Fibroblast of skin of left biceps (primary cell): ENCODE results near the gene PTPRN2.

ENCODE experiments used
- DNase-seq, 2 experiments: peaks; one replicate each; pipeline ENCODE4 v3.0.0-alpha.2; 2013; ENCODE audit warnings: low read depth in 2 of 2

The PTPRN2 gene

DNA sequence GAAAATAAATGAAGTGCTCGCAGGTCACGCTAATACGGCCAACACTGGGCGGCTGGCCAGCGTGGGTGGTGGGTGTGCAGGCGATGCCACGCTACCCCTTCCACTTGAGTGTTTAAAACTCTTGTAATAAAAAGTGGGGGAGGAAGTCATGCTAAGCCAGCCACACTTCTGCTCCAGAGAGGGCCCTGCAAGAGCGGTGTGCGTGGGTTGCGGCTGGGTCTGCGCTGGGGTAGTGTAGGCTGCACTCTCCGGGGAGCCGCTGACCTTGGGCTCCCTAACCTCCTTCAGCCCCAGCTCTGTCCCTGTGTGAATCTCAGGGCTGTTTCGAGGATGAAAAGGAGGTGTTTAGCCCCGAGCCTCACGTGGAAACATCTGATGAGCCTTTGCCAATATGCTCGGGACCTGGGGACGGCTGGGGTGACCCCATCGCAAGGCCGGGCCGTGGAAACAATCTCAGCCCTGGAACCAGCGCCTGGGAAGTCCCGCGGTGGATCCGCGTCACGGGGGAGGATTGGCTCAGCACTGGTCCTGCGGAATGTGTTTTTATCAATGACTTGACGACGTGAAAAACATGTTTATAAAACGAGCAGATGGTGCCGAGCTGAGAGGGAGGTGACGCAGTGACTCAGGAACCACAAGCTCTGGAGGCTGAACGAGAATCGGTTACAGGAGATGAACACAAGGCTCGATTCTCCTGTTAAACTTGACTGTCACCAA is 972.4 kb downstream of the PTPRN2 start:
- no peak for DNase-seq

DNA sequence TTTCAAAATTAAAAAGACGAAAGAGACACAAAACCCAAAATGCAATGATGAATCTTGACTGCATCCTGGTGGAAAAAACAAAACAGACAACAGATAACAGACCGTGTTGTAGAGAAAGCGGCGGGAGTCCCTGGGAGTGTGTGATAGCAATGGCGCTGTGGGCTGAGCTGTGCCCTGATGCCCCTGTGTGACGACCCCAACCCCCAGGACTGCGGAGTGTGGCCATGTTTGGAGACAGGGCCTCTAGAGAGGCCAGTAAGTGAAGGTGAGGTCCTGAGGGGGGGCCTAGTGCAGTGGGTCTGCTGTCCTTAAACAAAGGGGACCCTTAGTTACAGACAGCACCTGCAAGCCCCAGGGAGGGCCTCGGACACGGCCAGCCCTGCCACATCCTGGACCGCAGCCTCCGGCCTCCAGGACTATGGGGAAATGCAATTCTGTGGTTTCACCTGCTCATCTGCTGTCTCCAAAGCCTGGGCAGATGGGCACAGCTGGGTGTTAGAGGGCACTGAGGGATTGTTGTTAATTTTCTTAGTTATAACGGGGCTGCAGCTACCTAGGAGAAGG is 973.1 kb downstream of the PTPRN2 start:
- DNase-seq, result no peak

- DNase-seq, result no peak
Measured at GRCh38 chr7:157613575-157614322, 973.9 kb downstream of the PTPRN2 start.

GRCh38 chr7:157612664-157613561 is 974.7 kb downstream of the PTPRN2 start:
- DNase-seq, result no peak

GRCh38 chr7:157612009-157612663 is 975.5 kb downstream of the PTPRN2 start:
- no peak for DNase-seq

DNA sequence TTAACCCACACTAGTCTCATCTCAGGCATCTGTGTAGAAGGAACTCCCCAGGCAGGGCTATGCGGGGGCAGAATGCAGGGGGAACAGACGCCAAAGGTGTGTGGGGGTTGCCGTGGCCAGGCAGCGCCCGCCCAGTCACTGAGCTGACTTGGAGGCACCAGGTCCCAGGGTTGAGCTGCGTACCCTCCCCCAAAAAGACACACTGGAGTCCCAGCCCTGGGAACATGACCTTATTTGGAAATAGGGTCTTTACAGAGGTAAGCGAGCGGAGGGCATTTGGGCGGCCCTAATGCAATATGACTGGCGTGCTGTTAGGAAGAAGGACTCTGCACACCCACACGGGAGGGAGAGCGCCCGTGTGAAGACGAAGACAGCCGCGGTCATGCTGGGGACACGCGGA is 976.3 kb downstream of the PTPRN2 start:
- DNase-seq, result no peak

DNA sequence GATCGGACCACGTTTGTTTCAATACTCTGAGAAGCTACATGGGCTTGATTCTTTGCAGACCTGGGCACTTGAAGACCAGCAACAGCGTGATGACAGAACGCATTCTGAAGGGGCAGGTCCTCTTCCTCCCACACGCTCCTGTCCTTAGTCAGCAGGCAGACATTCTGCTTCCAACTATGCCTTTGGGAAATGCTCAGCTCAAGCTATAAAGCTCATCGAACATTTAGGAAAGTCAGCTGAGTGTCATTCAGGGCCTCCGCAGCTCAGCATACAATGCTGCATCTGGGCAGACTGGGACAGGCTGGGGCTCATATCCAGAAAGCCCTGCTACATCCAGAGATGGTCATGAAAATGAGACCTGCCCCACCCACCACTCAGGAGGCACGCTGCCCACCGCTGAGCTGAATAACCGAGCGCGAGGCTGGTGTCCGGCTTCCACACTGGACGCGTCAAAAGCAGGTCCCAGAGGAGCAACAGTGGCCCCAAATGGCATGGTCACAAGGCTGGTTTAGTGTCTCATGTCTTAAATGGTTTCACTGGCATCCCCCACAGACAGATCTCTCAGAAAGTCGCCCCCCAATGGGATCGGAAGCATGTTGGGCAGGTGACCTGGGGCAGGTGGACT is 976.8 kb downstream of the PTPRN2 start:
- DNase-seq, result no peak

DNA sequence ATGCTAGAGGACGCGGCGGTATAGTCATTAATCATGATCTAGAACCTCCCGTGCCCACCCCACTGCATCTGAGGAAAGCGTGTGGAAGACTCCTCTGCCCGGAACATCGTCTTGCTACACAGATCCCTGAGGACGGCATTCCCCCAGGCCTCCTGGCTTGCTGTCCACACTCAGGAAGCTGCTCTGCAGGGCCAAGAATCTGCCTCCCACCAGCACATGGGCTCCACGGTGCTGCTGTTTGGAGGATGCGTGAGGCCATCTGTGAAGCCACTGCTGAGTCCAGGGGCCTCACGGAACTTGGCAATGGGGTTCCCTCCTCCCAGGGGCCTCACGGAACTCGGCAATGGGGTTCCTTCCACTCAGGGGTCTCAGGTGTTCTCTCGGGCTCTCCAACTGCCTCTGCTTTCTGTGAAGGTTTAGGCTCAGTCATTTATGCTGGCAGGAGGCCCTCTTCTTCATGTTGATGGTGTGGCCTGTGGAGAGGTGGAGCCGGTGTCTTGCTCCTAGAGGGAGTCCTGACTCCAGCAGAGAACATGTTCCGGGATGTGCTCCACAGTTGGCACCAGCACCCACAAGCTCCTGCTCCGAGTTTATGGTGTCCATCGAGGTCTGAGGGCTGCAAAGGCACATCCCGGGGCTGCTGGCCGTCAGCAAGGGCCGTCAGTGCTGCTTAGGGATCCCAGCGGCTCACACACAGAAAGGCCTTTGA is 977.5 kb downstream of the PTPRN2 start:
- no peak for DNase-seq

DNA sequence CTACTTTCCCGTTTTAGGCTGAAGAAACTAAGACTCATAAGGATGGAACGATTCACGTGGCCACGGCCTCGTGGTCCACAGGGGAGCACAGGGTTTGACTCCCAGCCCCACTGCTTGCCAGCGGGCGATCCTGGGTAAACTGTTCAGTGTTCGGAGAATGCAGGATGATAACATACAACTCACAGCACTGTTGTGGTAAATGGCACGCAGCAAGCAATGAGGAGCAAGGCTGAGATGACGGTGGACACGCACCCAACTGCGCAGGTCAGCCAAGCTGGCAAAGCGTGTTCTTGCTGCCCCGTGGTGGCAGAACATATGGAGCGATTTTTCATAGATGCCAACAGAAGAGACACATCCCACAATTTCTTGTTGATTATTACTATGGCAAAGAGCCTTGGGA is 978.1 kb downstream of the PTPRN2 start:
- DNase-seq, result no peak

GRCh38 chr7:157607218-157607617 is 980.4 kb downstream of the PTPRN2 start:
- DNase-seq, result no peak

DNA sequence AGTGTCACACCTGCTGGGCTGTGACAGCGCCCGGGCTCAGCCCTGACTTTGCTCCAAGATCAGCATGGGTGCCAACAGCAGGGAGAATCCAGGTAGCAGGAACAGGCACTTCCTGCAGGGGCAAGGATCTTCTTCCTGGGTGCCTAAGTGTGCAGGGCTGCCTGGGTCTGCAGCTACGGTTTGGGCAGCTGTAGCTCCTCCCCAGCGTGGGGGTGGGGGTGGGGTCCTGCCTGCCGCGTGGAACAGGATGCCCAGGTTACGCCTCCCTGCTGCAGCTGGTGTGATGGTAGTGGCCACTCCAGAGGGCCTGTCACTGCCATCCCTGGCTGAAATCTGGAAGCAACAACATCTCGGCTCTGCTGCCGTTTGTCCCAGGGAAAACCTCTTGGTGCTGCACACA is 981.5 kb downstream of the PTPRN2 start:
- no peak for DNase-seq

DNA sequence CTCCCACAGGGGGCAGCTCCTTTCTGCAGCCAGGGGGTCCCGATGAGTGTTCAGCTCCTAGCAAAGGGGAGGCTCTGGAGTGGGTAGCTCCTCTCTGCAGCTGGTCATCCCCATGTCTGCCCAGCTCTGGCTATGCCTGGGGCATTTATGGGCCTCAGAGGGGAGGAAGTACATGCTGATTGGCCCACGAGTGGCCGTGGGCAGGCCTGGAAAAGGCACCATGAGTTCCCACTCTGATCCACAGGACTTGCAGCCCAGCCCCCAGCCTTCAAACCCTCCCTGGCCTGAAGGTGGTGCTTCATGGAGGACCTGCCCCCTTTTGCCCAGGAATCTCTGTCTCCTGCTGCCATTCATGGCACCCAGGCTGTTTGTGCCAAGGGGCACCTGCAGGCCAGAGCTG is 982.0 kb downstream of the PTPRN2 start:
- no peak for DNase-seq

GRCh38 chr7:157604661-157605381 is 982.8 kb downstream of the PTPRN2 start:
- DNase-seq, result no peak

- DNase-seq, result no peak
Measured at GRCh38 chr7:157603716-157604115, 983.9 kb downstream of the PTPRN2 start.

DNA sequence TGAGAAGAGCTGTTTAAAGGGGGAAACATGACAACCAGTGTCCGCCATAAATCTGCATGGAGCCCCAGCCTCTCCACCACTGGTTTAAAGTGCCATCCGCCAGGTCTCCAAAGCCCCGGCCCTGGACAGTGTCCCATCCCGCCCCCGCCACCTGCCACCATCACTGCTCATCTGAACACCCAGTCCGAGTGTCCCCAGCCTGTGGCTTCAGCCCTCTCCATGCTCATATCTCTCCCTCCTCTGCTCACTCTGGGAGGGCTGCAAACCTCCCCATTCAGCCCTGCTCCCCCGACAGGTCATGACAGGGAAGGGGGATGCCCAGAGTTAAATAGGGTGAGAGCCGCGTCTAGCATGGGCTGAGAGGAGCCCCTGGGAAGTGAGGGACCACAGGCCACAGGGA is 984.6 kb downstream of the PTPRN2 start:
- no peak for DNase-seq

- no peak for DNase-seq
Measured at GRCh38 chr7:157602581-157602980, 985.0 kb downstream of the PTPRN2 start.

DNA sequence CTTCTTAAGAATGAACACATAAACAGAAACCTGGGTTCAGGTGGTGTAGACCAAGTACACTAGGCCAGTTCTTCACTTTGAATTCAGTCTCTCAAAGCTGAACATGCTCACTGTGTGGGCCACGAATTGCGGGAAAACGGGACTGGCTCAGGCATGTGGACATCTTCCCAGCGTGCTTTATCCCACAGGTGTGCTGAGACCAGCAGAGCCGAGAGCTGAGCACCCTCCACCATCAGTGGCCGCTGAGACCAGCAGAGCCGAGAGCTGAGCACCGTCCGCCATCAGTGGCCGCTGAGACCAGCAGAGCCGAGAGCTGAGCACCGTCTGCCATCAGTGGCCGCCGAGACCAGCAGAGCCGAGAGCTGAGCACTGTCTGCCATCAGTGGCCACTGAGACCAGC is 985.5 kb downstream of the PTPRN2 start:
- no peak for DNase-seq

- DNase-seq, result no peak
Measured at GRCh38 chr7:157601530-157601929, 986.1 kb downstream of the PTPRN2 start.

GRCh38 chr7:157599491-157599890 is 988.1 kb downstream of the PTPRN2 start:
- no peak for DNase-seq

DNA sequence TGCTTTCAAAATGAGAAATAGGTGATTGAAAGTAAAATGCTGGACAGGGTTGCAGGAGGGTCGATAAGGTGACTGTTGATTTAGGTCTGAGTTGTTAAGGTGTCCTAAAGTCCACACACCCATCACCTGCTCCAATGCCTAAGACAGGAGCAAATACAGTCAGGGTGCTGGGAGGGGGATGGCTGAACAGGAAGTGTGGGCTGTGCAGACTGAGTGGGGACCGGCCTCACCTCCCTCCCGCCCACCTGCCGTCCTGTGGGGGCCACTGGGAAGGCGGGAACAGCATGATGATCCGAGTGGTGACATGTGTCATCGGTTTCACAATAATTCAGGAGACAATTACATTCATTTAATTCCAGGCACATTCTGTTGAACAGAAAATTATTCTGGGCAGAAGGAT is 990.1 kb downstream of the PTPRN2 start:
- no peak for DNase-seq
